ENCODE results near the gene CA7.

Gene CA7

DNA sequence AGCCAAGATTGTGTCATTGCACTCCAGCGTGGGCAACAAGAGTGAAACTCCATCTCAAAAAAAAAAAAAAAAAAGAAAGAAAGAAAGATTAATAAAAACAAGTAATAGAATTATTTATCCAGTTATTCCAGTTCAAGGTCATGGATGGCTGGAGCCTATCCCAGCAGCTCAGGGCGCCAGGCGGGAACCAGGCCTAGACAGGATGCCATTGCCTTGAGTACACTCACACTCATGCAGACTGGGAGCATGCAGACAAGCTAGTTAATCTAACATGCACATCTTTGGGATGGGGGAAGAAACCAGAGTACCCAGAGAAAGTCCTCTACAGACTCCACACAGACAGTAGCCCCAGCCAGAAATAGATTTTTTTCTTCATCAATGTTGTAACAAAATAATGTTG, 54.0 kb downstream of the CA7 start:
- Histone ChIP-seq H3K4me3 (ENCODE audit: low read depth in 1 of 2, low read length in 1 of 2) (no peak overlapping the region), H3K9me3 (no peaks in the 10 kb centered on the region), H3K27ac (no peak overlapping the region), H3K36me3 (no peaks in the 10 kb centered on the region), H3K4me1 (ENCODE audit: control insufficient read depth in 1 of 2, insufficient read depth in 1 of 2, low read depth in 1 of 2, low read length in 1 of 2) (no peaks in the 10 kb centered on the region), H3K27me3 (no peaks in the 10 kb centered on the region)
- TF ChIP-seq, protein P1, sequence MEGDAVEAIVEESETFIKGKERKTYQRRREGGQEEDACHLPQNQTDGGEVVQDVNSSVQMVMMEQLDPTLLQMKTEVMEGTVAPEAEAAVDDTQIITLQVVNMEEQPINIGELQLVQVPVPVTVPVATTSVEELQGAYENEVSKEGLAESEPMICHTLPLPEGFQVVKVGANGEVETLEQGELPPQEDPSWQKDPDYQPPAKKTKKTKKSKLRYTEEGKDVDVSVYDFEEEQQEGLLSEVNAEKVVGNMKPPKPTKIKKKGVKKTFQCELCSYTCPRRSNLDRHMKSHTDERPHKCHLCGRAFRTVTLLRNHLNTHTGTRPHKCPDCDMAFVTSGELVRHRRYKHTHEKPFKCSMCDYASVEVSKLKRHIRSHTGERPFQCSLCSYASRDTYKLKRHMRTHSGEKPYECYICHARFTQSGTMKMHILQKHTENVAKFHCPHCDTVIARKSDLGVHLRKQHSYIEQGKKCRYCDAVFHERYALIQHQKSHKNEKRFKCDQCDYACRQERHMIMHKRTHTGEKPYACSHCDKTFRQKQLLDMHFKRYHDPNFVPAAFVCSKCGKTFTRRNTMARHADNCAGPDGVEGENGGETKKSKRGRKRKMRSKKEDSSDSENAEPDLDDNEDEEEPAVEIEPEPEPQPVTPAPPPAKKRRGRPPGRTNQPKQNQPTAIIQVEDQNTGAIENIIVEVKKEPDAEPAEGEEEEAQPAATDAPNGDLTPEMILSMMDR (IDR thresholded peaks at IDR 0.05), result no peak

GRCh38 chr16:66898933-66899309, 54.7 kb downstream of the CA7 start:
- Histone ChIP-seq H3K9me3 (no peaks in the 10 kb centered on the region), H3K4me1 (ENCODE audit: control insufficient read depth in 1 of 2, insufficient read depth in 1 of 2, low read depth in 1 of 2, low read length in 1 of 2) (no peaks in the 10 kb centered on the region), H3K27me3 (no peaks in the 10 kb centered on the region), H3K36me3 (no peaks in the 10 kb centered on the region), H3K27ac (no peak overlapping the region), H3K4me3 (ENCODE audit: low read depth in 1 of 2, low read length in 1 of 2) (no peak overlapping the region)
- TF ChIP-seq, protein P1 (IDR thresholded peaks at IDR 0.05), result no peak

- H3K36me3 ChIP-seq, result no peaks in the 10 kb centered on the region
- no peaks in the 10 kb centered on the region for H3K4me1 ChIP-seq (ENCODE audit: control insufficient read depth in 1 of 2, insufficient read depth in 1 of 2, low read depth in 1 of 2, low read length in 1 of 2)
- no peaks in the 10 kb centered on the region for H3K9me3 ChIP-seq
- TF ChIP-seq, protein P1 (IDR thresholded peaks at IDR 0.05), result no peak
- H3K4me3 ChIP-seq (ENCODE audit: low read depth in 1 of 2, low read length in 1 of 2), result no peak overlapping the region
- H3K27me3 ChIP-seq, result no peaks in the 10 kb centered on the region
- H3K27ac ChIP-seq, result no peak overlapping the region
Measured at GRCh38 chr16:66899310-66899944, 55.2 kb downstream of the CA7 start.

DNA sequence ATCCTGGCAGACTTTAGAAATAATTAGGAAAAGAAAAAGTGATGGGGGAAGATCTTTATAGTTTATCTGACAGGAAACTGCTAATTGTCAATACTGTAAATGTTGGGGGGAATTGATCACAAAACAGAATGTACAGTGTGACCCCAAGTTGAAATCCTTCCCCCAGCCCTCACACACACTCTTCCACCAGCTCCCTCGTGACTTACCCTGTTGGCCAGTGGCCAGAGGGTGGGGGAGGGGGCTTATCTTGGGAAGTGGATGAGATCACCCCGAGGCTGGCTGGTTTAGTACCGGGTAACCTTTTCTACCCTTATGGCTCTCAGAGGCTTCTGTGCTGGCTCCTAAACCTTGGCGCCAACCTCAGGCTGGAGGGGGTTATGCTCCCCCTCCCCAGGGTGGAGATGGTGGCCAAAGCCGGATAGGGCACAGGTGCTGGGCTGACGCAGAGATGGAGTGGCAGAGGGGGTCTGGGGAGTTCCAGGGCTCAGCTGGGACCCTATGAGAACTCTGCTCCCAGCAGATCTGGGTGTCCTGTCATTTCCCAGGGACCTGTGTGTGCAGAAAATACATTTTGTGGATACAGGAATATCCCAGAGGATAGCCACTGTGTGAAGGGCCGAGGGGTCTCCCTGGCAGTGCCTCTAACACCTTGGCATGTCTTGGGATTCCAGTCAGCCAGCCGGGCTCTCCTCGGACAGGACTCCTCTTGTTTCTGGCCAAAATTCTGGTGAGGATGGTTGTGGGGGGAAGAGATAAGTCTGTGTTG, 55.9 kb downstream of the CA7 start:
- TF ChIP-seq, protein P1 (IDR thresholded peaks at IDR 0.05), result no peak
- no peak overlapping the region for H3K4me3 ChIP-seq (ENCODE audit: low read depth in 1 of 2, low read length in 1 of 2)
- H3K4me1 ChIP-seq (ENCODE audit: control insufficient read depth in 1 of 2, insufficient read depth in 1 of 2, low read depth in 1 of 2, low read length in 1 of 2), result no peaks in the 10 kb centered on the region
- H3K27ac ChIP-seq, result no peak overlapping the region
- H3K9me3 ChIP-seq, result no peaks in the 10 kb centered on the region
- no peaks in the 10 kb centered on the region for H3K27me3 ChIP-seq
- no peaks in the 10 kb centered on the region for H3K36me3 ChIP-seq

- no peaks in the 10 kb centered on the region for H3K36me3 ChIP-seq
- no peaks in the 10 kb centered on the region for H3K4me1 ChIP-seq (ENCODE audit: control insufficient read depth in 1 of 2, insufficient read depth in 1 of 2, low read depth in 1 of 2, low read length in 1 of 2)
- H3K27me3 ChIP-seq, result no peaks in the 10 kb centered on the region
- H3K4me3 ChIP-seq (ENCODE audit: low read depth in 1 of 2, low read length in 1 of 2), result no peak overlapping the region
- H3K9me3 ChIP-seq, result no peaks in the 10 kb centered on the region
- TF ChIP-seq, protein P1 (IDR thresholded peaks at IDR 0.05), result no peak
- no peak overlapping the region for H3K27ac ChIP-seq
Measured at GRCh38 chr16:66900721-66901441, 56.7 kb downstream of the CA7 start.
